Activated CD8-positive, alpha-beta memory T cell treated with anti-CD3 and anti-CD28 coated beads for 48 hours (primary cell): Measurements from ENCODE around the gene MINDY3.

Source experiments
- DNase-seq, 3 experiments: peaks; one replicate each; pipeline ENCODE4 v3.0.0-alpha.2; 2020; ENCODE audit warnings: low read depth in 2 of 3, low spot score in 2 of 3

The MINDY3 gene

DNA sequence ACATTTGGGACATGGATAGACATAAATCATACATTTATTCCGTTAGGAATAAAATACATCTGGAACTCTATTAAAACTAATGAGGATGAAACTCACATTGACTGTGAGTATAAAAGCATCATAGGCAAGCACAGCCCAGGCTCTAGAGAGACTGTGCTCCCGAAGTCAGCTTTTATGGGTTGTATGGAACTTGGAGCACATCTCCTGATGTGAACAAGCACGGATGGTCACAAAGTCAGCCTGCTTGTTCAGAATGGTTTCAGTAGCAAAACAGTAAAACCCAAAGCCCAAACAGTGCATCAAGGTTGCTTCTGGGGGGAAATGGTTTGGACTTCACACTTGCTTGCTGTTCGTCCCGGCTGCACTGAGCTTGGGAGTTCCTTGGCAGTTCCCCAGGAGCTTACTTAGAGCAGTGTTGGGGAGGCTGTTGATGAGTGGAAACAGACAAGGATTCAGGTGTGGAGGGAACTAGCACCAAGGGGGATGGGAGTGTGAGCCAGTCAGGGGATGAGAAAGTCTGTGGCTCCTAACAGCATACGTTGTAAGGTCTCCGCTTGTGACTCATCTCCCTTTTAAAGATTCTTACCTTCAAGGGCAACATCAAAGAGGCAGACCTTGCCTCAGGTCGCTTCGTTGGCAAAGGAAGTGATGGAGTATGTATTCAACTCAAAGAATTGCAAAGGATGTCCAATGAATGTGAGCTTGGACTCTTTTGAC, 120.9 kb downstream of the MINDY3 start:
- DNase-seq, result no peak

DNA sequence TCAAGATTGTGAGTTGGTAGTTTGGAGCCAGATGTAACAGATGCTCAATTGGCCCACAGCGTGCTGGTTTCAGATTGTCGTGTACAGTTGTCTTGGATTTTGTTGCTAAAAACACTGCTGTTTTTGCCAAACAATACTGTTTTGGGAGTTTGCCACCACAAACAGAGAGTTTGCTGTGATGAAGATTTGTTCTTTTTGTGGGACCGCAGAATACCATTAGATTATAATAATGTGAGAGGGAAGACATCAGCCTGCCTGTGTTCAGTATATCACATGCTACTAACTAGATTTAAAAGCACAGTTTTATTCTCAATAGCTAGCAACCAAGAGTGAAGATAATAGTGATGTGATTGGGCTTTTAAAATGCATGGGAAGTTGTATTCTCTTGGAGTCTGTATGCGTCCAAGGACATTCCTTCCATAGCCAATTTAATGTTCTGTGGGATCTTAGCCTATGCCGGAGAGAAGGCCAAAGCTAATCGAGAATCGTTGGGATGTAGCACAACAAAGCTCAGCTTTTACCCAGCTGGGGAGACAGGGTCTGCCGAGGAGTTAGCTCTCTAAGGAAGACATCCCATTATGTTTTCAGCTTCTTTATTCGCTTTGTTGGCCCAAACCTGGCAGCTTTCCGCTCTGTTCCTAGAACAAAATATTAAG, 121.9 kb downstream of the MINDY3 start:
- no peak for DNase-seq

DNA sequence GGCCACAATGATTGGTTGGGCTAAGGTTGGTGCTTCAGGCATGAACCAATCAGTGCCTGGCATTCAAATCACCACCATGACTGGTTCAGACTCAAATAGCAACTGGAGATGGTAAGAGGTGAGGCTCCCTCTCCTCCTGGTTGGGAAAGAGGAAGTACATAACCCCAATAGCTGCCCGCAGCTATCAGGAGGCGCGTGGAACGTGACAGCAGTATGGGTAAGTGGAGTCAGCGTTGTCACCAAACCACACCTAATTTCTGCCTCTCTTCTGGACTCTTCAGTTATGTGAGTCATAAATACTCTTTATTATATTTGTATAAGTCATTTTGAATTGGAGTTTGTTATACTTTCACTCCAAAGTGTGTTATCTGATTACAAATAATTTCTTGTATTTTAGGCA, 122.7 kb downstream of the MINDY3 start:
- DNase-seq, result no peak

DNA sequence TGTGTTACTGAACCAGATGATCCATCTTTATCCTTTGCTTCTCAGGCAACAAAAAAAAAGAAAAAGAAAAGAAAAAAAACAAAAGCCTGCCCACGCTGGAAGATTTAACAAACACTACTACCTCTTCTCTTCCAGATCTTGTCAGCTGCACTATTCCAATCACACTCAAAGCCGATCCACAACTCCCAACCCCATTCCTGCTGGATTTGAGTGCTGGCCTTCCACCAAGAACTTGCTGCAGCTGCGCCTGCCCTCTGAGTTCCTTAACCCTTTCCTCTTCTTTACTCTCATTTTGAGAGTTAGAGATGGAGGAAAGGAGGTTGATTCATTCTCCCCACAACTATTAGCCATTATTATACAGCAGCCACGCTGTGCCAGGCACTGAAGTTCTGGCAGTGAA, 124.5 kb downstream of the MINDY3 start:
- no peak for DNase-seq

DNA sequence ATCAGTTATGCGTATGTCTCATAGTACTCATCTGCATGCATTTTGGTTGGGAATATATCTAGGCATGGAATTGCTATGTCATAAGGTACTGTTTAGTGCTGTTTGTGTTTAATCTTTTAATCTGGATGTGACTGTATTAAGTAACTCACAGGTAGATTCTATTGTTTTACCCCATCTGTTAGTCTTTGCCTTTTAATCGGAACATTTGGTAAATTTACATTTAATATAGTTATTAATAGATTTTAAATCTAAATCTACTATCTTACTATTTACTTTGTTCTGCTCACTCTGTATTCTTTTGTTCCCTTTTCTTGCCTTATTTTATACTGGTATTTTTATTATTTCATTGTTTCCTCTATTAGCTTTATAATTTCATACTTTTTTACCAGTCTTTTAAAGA, 130.0 kb downstream of the MINDY3 start:
- DNase-seq, result no peak

DNA sequence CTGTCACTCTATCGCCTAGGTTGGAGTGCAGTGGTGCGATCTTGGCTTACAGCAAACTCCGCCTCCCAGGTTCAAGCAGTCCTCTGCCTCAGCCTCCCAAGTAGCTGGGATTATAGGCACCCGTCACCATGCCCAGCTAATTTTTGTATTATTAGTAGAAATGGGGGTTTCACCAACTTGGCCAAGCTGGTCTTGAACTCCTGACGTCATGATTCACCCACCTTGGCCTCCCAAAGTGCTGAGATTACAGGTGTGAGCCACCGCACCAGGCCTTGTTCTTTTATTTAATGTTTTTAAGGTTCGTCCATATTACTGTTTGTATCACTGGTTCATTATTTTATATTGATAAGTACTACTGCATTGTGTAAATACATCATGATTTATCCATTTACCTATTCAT, 130.4 kb downstream of the MINDY3 start:
- no peak for DNase-seq
